Kidney glomerular epithelial cell (primary cell): Measurements from ENCODE around the gene REV1.

Experiments used
- DNase-seq: peaks from one replicate; lab custom pipeline; 2025; lab: John Stamatoyannopoulos, UW

Gene REV1

DNA sequence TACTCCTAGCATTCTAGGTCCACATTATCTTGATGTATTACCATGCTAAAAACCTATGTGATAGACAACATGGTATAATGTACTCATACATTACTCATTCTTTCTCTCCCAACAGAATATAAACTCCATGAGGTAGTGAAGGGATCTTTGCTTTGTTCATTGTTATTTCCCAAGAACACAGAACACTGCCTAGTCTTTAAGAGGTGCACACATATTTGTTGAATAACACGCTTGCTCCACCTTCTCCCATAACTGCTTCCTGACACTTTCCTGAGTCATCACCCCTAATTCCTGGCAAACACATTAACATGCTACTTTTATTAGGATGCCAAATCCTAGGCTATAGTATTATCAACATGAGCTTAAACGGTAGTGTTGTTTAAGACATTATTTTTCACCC, 41.3 kb downstream of the REV1 start:
- DNase-seq, result no peak

DNA sequence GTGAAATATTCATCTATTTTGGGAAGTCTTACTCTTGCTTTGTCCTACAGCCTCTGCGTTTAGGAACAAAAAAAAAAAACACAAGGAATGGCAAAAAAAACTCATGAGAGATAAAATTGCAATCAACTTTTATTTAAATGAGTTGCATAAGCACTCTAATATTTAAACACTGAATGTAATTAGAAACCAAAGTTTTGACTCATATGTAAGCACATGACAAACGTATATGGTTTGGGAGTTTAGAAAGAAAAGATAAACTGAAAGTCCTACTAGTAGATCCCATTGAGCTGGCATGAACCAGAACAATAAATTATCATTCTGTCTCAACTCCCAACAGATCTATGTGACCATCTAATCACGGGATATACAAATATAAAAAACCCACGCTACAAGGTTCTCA, 44.8 kb downstream of the REV1 start:
- DNase-seq, result no peak

DNA sequence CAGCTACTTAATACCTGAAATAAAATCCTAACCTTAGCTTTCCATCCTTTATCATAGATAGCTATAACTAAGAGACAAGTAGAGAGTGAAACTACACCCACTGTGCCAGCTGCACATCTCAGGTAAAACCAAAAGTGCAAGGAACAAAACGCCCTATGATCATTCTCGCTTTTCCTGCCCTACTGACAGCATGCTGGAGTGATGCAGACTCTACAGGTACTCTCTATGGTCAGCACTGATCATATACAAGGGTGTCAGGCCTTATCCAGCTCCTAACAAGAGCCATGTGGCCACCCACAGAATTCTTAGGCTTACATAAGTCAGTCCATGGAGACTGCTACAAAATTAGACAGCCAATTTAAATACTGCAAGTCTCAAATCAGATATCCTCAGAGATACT, 45.6 kb downstream of the REV1 start:
- DNase-seq, result no peak

DNA sequence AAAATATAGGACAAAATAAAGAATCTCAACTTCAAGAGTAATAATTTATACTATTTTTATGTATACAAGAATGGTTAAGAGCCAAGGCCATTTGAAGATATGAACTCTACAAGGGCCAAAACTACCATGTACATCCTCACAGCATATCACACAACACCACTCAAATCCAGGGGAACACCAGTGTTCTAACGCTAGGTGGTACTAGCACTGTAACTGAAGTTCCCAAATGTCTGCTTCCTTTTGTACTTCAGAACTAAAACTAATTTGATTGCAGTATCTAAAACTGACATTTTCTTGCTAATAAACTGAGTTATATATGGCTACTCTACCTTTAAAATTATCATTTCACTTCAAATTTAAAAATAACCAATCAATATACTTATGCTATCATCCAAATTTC, 47.0 kb downstream of the REV1 start:
- DNase-seq, result no peak

DNA sequence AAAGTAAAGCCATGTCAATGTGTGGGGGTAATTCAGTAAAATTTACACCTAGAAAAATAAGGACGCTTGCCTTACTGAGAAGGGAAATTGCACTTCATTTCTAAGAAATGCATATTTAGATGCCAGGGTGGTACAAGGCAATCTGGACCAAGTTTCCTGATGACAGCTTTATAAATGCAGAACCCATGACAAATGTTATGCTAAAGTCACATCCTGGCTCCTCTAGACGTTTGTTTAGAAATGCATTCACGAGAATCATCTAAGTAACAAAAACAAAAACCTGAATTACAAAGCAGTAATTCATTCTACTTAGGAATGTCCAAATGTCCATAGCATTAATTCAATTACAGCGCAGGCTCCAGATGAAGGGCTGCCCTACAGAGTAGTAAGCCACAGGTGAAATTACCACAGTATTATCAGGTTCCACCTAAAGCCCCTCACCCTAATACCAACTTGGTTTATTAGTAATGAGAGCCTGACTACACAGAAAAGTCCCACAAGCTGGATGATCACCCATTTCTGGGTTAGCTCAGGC, 49.8 kb downstream of the REV1 start:
- no peak for DNase-seq

DNA sequence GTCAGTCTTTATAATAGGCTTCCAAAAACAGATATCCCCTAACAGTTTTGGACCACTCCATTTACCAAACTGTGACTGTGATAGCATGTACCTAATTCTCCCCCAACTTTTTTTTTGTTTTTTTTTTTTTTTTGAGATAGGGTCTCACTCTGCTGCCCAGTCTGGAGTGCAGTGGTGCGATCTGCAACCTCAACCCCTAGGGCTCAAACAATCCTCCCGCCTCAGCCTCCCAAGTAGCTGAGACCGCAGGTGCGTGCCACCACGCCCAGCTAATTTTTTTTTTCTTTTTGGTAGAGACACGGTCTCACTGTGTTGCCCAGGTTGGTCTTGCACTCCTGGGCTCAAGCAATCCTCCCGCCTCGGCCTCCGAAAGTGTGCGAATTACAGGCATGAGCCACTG, 52.9 kb downstream of the REV1 start:
- no peak for DNase-seq

DNA sequence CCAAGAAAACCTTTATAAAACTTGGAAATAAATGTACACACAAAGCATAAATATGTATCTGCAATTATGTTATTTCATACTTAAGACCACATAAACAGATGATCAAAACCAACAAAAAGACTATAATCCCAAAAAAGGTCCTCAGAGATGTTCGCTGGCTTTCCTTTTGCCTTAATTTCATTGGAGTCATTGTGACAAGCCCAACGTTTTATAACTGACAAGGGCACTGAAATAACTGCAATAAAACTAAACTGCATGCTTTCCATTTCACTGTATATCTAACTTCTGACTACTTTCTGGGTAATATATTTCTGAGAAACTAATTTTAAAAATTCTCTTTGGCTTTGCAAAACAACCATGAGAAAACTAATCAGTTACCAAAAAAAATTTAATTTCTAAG, 56.5 kb downstream of the REV1 start:
- DNase-seq, result no peak

DNA sequence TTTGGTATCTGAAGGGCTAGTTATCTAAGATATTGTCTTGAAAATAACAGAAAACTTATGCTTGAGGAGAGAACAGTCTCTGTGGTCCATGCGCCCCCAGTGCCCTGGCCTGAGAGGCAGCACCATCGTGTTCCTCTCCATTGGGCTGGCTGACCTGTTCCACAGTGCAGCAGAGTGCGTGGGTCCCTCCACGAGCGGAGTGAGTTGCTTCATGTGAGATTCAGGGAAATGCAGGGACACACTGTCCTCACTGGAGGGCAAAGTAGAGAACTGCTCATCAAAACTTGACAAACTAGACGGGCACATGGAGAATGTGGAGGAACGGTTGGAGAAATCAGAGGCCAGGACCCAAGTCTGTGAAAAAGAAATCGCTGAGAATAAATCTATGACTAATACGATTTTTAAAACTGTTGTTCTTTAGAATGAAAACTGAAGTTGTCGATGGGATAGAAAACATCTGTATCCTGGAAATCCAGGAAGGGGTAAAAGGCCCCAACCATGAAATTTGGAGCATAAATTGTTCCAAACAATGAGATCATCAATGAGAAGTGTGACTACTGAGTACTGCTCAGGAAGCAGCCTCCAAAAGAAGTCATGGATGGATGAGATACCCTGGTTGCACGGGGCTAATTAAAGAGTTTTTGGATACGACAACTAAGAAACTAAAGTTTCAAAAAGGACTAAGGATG, 58.1 kb downstream of the REV1 start:
- no peak for DNase-seq

DNA sequence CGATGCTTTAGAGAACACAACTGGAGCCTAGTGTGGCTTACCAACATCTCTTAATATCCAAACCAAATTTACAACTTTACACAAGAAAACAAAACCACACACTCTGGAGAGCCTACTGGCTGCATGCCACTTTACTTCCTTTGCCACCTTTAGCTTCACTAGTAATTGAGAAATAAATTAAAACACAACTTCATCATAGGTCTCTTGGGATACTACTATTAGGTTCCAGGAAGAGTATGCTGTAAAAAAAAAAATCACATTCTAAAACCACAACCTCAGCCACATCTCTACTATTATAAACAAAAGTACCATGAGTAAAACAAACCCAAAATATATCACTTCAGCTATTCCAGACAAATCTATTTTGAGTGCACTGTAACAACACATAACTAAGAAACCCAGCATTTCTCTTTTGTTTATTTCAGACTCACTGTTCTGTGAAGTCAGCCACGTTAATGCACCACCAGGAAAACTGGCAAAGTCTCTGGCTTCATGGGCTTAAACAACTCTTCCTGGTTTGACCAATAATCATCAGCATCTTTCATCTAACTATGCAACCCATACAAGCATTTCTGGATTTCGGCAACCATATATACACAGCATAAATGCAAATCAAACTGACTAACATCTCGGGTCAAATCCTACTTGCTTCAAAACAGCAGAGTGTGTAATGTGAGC, 59.1 kb downstream of the REV1 start:
- DNase-seq, result no peak

DNA sequence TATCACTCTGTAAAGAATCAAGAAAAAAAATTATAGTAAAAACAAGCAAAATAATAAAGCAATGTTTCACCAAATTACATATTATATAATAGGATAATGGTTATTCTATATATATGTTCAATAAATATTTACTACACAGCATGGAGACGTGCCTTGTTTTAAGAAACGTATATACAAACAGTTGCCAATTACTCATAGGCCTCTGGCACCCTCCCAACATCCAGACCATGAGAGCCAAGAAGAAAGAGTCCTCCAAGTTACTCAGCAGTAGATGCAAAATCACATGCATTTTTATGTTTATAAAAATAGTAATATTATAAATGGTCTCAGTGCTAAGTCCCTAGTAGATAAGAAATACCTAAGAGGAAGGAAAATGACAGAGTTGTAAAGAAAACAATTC, 64.8 kb downstream of the REV1 start:
- no peak for DNase-seq

DNA sequence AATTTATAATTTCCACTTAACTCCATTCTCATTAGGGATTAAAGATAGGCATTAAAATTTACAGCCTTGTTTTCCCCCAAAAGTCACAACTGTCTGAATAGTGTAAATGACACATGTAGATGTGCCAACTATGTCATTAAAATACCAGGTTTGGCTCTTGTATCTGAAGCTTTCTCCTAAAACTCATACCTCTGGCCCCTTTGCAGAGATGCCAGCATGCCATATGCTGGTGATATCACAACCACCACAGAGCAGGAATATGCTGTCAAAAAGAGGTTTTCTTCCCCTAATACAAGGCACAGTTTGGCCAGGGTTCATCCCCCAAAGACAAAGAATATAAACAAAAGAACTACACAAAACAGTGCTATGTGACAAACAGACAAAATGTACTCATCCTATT, 65.4 kb downstream of the REV1 start:
- DNase-seq, result no peak

DNA sequence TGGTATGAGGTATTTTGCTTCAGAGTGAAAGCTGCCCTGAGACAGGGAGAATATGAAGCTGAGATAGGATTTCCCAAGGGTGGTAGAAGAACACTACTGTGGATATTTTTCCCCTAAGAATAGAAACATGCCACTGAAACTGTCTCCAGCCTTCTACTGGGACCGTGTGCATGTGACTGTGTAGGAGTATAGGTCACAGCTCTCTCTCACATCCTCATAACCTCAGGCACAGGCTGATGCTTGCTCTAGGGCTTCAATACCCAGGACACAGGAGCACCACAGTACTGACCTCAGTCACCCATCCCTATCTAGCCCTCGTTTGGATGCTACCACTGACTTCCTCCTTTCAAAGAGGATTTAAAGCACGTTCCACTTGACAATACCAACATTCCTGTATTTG, 67.2 kb downstream of the REV1 start:
- DNase-seq, result no peak

DNA sequence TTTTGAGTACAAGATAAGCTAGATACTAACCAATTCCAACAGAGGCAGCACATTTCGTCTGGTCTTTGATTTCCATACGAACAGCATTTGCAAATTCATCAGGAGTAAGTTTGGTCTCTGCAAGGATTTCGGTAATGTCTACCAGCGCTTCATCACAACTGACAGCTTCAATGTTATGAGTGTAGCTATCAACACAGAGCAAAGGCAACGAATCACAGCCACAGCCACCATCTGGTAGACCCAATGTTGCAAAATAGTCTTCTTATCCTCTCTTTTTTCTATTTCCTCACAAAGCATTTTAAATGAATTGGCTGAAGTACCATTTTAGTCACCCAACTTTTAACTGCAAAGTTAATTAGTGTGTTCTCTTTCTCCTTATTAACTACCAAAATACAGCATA, 68.3 kb downstream of the REV1 start:
- no peak for DNase-seq

DNA sequence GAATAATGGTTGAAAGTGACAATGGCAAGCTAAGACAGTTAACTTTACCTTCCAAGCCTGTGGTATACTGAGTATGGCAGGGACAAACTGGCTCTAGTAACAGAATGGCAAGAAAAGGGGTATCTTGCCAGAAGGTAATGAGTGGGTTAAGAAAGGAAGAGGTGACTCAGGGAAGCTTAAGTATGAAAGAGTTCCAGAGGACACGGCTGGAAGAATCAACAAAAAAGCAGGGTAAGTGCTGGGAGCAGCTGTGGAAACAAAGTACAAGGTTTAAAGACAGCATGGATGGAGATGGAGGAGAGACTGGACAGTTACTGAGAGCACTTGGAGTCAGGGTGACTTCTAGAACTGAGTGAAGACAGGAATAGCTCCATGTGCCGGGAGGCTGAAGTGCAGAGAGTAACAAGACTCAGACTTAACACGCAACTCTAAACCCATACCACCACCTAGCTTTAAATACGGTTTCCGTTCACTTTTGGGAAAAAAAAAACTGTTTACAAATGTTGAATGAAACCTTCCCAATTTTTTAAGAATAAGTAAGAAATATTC, 69.0 kb downstream of the REV1 start:
- peak; percentile 23 for DNase-seq

DNA sequence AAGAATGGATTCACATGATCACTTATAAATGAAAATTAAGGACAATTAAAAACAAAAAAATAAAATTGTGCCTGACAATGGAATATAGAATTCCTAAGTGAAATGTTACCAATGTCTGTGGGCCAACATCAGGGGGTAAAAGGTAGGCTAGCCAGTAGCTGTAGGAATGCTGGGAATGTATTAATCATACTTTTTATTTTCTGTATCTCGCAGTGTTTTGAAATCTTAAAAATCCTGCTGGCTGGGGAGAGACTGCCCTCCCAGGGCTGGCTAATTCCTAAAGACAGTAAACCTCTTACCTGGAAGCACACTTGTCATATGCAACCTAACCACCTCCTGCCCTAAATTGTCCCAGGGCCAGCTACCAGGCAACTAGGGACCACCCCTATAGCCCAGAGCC, 69.8 kb downstream of the REV1 start:
- DNase-seq, result peak; percentile 66

DNA sequence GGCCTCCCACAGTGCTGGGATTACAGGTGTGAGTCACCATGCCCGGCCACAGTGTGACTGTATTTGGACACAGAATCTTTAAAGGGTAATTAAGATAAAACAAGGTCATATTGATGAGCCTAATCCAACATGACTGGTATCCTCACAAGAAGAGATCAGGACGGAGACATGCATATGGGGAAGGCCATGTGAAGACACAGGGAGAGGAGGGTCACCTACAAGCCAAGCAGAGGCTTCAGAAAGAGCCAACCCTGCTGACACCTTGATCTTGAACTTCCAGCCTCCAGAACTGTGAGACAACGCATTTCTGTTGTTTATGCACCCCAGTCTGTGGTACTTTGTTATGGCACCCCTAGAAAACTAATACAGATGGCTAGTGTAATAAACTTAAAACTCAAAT, 72.4 kb downstream of the REV1 start:
- DNase-seq, result no peak

DNA sequence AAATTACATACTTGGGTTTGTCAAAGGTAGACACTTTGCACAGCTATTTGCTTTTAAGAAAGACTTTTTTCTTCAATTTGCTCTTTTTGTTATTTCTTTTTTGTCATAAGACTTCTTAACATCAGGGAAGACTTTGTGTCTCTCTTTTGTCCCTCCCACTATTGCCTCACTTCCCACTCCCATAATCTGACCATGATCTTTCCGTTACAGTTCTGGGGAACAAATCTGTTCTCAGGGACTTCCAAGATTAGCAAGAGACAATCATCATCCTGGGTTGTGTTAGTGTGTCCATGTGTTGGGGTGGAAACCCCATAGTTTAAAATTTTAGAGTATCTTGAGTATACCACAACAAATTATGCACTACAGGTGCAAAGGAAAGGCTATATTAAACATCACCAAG, 75.3 kb downstream of the REV1 start:
- DNase-seq, result no peak

DNA sequence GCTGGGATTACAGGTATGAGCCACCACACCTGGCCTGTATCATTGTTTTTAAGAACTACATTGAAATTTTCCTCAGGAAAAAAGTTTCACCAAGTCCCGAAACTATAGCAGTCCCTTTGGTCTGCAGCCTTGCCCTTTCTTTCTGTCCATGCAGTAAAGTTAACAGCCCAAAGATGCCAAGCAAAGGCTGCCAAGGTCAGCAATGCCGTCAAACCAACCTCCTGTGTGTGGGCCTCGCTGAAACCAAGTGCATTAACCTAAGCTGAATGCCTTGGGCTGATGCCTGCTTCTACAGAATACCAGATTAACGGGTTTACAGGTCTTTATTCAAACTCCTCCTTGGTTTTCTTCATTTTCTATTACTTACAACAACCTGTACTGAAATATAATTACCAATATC, 79.5 kb downstream of the REV1 start:
- no peak for DNase-seq

DNA sequence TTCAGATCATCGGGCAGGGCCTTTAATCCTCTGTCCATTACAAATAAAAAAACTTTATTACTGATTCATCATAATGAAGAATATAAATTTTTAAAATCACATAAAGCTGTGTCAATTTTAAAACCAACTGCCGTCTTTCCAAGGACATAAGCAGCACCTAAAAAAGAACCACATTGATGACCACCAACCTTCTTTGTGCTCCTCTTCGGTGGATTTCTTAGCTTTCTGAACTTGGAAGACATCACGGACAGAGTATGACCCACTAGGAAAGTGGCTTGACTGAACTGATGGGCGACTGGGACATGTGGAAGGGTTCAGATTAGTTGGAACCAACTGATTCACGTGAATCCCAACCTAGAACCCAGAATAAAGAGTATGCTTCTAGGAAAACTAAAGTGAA, 83.7 kb downstream of the REV1 start:
- DNase-seq, result no peak

DNA sequence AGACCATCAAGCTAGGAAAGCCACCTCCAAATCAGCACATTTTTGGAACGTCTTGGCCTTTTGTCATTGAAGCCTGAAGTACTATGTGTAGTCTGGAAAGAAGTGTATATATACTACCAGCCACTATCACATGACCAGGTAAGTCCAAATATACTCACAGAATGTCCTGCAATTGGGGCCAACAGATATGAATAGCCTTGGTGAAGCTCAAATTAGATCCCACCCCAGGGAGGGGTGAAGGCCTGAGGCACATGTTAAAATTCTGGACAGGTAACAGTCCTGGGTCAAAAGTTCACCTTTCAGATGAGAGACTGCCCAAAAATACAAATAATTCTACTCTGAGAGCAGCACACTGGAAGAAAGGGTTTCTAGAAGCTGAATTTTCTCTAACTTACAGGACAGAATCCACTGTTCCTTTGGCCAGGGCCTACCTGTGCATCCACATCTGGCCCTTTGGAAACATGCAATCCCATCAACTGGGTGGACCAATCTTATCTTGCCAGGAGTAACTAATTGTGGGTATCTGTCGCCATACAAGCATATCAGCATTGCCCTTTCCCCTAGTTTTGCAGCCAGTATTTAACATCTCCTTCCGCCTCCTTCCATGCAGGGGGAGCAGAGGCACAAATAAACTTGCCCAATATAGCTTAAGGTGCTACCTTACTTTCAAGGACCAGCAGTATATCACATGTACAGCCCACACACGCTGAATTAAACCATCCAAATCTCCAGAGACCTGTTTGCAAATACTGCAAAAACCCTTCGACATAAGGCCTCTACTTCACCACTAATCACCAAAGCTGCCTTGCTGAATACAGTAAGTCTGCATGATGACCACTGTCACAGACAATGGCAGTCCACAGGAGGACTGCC, 84.8 kb downstream of the REV1 start:
- no peak for DNase-seq

DNA sequence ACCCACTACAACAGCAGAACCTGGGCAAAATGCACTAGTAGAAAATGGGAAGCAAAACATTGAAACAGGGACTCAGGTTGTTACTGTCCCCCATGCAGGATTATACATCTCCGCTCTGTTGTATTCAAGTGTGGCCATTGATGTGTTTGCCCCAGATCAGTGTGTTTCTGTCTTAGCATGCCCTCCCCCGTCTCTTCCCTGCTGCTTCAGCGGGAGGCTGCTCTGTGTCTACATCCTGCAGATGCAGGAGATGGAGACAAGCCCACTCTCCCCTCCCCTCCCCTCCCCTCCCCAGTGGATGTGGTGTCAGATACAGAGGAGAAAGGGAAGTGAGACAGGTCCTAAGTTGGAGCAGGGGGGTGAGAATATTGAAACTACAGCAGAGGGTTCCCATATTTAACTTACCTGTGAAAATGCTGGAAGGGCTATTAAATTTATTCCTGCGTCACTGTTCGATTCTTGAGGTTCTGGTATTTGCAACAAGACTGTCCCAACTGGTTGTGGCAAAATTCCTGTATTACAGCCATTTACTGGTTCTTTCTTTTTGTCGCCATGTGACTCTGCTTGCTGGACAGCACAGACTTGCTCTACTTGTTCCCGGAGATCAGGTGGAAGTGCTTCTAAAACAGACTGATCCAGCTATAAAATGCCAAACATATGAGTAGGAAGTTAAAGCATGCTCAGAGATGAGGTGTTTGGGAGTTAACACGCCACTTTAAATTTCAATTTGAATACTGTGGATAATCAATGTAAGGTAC, 85.6 kb downstream of the REV1 start:
- no peak for DNase-seq

DNA sequence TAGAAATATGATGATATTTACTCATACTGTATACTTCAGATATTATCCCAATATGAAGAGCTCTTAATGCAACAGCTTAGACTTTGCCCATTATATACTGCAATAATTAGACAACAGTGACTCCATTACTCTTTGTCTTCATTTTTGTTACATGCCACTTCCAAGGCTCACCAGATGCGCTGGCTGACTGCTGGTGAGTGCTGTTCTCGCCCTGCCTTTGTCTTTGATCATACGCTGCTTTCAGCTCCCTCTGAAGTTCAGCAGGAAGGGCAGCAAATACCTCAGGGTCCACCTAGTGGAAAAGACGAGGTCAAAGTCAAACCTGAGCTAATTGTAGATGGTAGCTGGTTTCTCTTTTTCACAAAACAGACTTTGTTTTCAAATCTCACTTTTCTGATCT, 86.3 kb downstream of the REV1 start:
- peak; percentile 30 for DNase-seq
